Ovary (tissue), 3 donors: Measurements from ENCODE around the gene TCF12.
A peak's percentile ranks its signal among the peaks of the same experiment; 100 is the strongest.

Experiments
- EP300 ChIP-seq: sonication (generic); formaldehyde crosslinking; IDR thresholded peaks from one replicate; pipeline ENCODE4 v1.6.1; 2017; ENCODE audit warnings: antibody characterized with exemption
- TF ChIP-seq, protein P1 (sequence below), 3 donors: fragments of 450-650 bp in 2 of 3; fragments of 200-600 bp in 1 of 3; IDR thresholded peaks; one replicate each; pipeline versions ENCODE4 v1.5.1 to v1.8.0; 2016 to 2022; ENCODE audit warnings: antibody characterized with exemption in 3 of 3, mild to moderate bottlenecking in 1 of 3
- donor health status: DM: no; HTN: no; CAD: no.

DNA sequence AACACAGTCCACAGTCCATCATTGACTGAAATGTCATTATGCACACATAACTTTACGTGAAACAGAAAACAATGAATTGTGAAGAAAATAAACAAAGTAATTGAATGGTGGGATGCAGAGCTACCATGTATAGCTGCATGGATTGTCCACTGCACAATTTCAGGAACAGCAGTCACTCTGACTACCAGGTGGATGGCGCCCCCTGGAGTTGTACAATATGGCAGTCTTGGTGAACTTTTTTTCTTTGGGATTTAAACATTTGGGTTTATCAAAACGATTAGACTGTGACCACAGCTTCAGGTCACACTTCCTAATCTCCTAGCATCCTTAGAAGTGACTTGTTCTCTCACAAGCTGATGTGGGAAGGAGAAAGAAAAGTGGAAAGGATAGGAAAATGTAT lies 48.9 kb upstream of the TCF12 start:
- TF ChIP-seq, protein P1, sequence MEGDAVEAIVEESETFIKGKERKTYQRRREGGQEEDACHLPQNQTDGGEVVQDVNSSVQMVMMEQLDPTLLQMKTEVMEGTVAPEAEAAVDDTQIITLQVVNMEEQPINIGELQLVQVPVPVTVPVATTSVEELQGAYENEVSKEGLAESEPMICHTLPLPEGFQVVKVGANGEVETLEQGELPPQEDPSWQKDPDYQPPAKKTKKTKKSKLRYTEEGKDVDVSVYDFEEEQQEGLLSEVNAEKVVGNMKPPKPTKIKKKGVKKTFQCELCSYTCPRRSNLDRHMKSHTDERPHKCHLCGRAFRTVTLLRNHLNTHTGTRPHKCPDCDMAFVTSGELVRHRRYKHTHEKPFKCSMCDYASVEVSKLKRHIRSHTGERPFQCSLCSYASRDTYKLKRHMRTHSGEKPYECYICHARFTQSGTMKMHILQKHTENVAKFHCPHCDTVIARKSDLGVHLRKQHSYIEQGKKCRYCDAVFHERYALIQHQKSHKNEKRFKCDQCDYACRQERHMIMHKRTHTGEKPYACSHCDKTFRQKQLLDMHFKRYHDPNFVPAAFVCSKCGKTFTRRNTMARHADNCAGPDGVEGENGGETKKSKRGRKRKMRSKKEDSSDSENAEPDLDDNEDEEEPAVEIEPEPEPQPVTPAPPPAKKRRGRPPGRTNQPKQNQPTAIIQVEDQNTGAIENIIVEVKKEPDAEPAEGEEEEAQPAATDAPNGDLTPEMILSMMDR (IDR thresholded peaks at IDR 0.05) = peak in 2 of 3 donors; percentile 18 to 26
- TF ChIP-seq EP300 = no peak
